Neural cell (in vitro differentiated cells): ENCODE measurements around the gene CPVL. TPM values are rescaled to one million over a fixed set of nuclear protein-coding genes. Genes with fewer than 3 reads are reported as not detected.

ENCODE experiments used
- H2AFZ ChIP-seq: fragments of 200-600, 300-800 bp; sonication (generic), shearing (Covaris generic); 2 replicates; pipeline ENCODE4 v1.6.0; 2014; ENCODE audit warnings: low read depth, mild to moderate bottlenecking, antibody characterized with exemption, low read length, moderate library complexity
- H3F3A ChIP-seq: fragments of 200-600 bp; shearing (Covaris generic); 2 replicates; pipeline ENCODE4 v1.6.1; 2016; ENCODE audit warnings: mild to moderate bottlenecking, moderate library complexity, mixed read lengths, antibody characterized with exemption, low read length; ENCODE audit not compliant: insufficient read depth, poor library complexity, severe bottlenecking
- H3K27ac ChIP-seq: fragments of 200-600, 300-800 bp; sonication (generic), shearing (Covaris generic); 2 replicates; pipeline ENCODE4 v1.5.1; 2014; ENCODE audit warnings: mild to moderate bottlenecking, low read length, moderate library complexity
- H3K27me3 ChIP-seq: fragments of 300-800, 200-600 bp; sonication (generic), shearing (Covaris generic); 2 replicates; pipeline ENCODE4 v1.6.0; 2014; ENCODE audit warnings: mild to moderate bottlenecking, low read depth, low read length, moderate library complexity; ENCODE audit not compliant: insufficient read depth
- H3K36me3 ChIP-seq: fragments of 300-800, 200-600 bp; sonication (generic), shearing (Covaris generic); 2 replicates; pipeline ENCODE4 v1.5.1; 2014; ENCODE audit warnings: mild to moderate bottlenecking, antibody characterized with exemption, low read length, moderate library complexity; ENCODE audit not compliant: insufficient read depth
- H3K4me2 ChIP-seq: fragments of 300-800, 200-600 bp; sonication (generic), shearing (Covaris generic); 2 replicates; pipeline ENCODE4 v1.6.0; 2014; ENCODE audit warnings: mild to moderate bottlenecking, low read length
- H3K4me3 ChIP-seq: fragments of 300-800, 200-600 bp; sonication (generic), shearing (Covaris generic); 2 replicates; pipeline ENCODE4 v1.5.1; 2014; ENCODE audit warnings: mild to moderate bottlenecking, low read length, moderate library complexity
- H3K79me2 ChIP-seq: fragments of 200-600 bp; shearing (Covaris generic); replicated peaks from 2 replicates; pipeline ENCODE4 v1.6.0; 2014; ENCODE audit warnings: mild to moderate bottlenecking, low read length, moderate library complexity; ENCODE audit not compliant: insufficient read depth
- H3K9ac ChIP-seq: fragments of 300-800, 200-600 bp; sonication (generic), shearing (Covaris generic); 2 replicates; pipeline ENCODE4 v1.6.1; 2016; ENCODE audit warnings: mild to moderate bottlenecking, low read length, mixed read lengths
- H3K9me2 ChIP-seq: fragments of 200-600 bp; shearing (Covaris generic); 2 replicates; pipeline ENCODE4 v1.6.1; 2016; ENCODE audit warnings: mild to moderate bottlenecking, low read length, mixed read lengths; ENCODE audit not compliant: insufficient read depth
- H3K9me3 ChIP-seq: fragments of 200-600, 300-800 bp; sonication (generic), shearing (Covaris generic); 2 replicates; pipeline ENCODE4 v1.6.1; 2016; ENCODE audit warnings: mild to moderate bottlenecking, mixed run types, low read length, moderate library complexity, mixed read lengths
- H4K20me1 ChIP-seq: fragments of 200-600 bp; shearing (Covaris generic); 2 replicates; pipeline ENCODE4 v1.6.1; 2016; ENCODE audit warnings: mild to moderate bottlenecking, mixed run types; ENCODE audit not compliant: insufficient read depth
- EP300 ChIP-seq: fragments of 450-650 bp; conservative IDR thresholded peaks from 2 replicates; pipeline ENCODE4 v1.6.1; 2014; ENCODE audit warnings: antibody characterized with exemption, mild to moderate bottlenecking, moderate library complexity; ENCODE audit not compliant: poor library complexity, severe bottlenecking
- EZH2 ChIP-seq: fragments of 200-600, 300-800 bp; shearing (Covaris generic), sonication (generic); IDR thresholded peaks from 2 replicates; pipeline ENCODE4 v1.6.1; 2014; ENCODE audit warnings: antibody characterized with exemption, low read length, borderline replicate concordance, mild to moderate bottlenecking; ENCODE audit not compliant: insufficient read depth, poor library complexity, severe bottlenecking
- MXI1 ChIP-seq: fragments of 450-650 bp; conservative IDR thresholded peaks from 2 replicates; pipeline ENCODE4 v1.6.1; 2014; ENCODE audit warnings: antibody characterized with exemption, mild to moderate bottlenecking; ENCODE audit not compliant: poor library complexity, severe bottlenecking
- POLR2AphosphoS5 ChIP-seq: IDR thresholded peaks from 2 replicates; pipeline ENCODE4 v1.6.1; 2012
- RAD21 ChIP-seq: fragments of 450-650 bp; conservative IDR thresholded peaks from 2 replicates; pipeline ENCODE4 v1.6.1; 2014; ENCODE audit warnings: antibody characterized with exemption, mild to moderate bottlenecking, moderate library complexity
- SMC3 ChIP-seq: fragments of 450-650 bp; conservative IDR thresholded peaks from 2 replicates; pipeline ENCODE4 v1.6.1; 2014; ENCODE audit warnings: antibody characterized with exemption, mild to moderate bottlenecking, moderate library complexity; ENCODE audit not compliant: poor library complexity
- TAF1 ChIP-seq: IDR thresholded peaks from 2 replicates; pipeline ENCODE4 v1.6.1; 2012; ENCODE audit warnings: low read depth
- polyA plus RNA-seq: library from polyadenylated mRNA; depleted of rRNA; stranded (reverse); fragments of >200 nt; gene quantifications from 2 replicates; pipeline ENCODE4 v1.2.3, GENCODE V29; 2014
- TF ChIP-seq, protein P1 (sequence below): IDR thresholded peaks from 2 replicates; pipeline ENCODE4 v1.6.1; 2012; ENCODE audit warnings: borderline replicate concordance
- TF ChIP-seq, protein P2 (sequence below): fragments of 450-650 bp; IDR thresholded peaks from 2 replicates; pipeline ENCODE4 v1.5.1; 2014; ENCODE audit warnings: antibody characterized with exemption, mild to moderate bottlenecking, moderate library complexity; ENCODE audit not compliant: poor library complexity, severe bottlenecking

Gene CPVL
- polyA plus RNA-seq, 1 donor from 2014 or later: 13.0 TPM

DNA sequence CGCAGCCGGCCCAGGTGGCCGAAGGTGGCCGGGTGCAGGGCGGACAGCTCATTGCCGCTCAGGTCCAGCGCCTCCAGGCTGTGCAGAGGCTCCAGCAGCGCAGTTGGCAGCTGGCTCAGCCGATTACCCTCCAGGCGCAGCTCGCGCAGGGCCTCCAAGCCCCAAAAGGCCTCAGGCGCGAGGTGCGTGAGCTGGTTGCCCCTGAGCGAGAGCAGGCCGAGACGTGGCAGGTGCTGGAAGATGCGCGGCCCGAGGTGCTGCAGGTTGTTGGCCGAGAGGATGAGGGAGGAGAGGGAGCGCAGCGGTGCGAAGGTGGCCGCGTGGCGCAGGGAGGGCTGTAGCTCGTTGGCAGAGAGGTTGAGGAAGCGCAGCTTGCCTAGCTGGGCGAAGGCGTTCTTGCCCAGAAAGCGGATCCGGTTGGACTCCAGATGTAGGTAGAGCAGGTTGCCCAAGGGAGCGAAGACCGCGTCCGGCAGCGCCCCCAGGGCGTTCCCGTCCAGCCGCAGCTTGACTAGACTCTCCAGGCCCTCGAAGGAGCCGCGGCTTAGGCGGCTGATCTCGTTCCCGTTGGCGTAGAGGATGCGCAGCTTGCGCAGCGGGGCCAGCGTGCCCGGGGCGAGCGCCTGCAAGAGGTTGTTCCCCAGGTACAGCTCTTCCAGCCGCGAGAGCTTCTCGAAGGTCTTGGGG lies 189.1 kb downstream of the CPVL start:
- Histone ChIP-seq H3K9me2 (no peaks in the 10 kb centered on the region), H3F3A (no peaks in the 10 kb centered on the region), H3K4me2 (no peak overlapping the region), H3K9ac (peak overlapping the region; percentile 46), H3K4me3 (peak overlapping the region; percentile 68), H3K27ac (no peak overlapping the region), H4K20me1 (no peaks in the 10 kb centered on the region), H2AFZ (no peak overlapping the region), H3K9me3 (no peaks in the 10 kb centered on the region), H3K36me3 (no peaks in the 10 kb centered on the region), H3K27me3 (peaks cover 54% of the 10 kb centered on the region), H3K79me2 (no peaks in the 10 kb centered on the region)
- TF ChIP-seq EZH2 (no peak), EP300 (no peak), MXI1 (no peak), POLR2AphosphoS5 (no peak), SMC3 (no peak), TAF1 (no peak), RAD21 (no peak)
- TF ChIP-seq, protein P1, sequence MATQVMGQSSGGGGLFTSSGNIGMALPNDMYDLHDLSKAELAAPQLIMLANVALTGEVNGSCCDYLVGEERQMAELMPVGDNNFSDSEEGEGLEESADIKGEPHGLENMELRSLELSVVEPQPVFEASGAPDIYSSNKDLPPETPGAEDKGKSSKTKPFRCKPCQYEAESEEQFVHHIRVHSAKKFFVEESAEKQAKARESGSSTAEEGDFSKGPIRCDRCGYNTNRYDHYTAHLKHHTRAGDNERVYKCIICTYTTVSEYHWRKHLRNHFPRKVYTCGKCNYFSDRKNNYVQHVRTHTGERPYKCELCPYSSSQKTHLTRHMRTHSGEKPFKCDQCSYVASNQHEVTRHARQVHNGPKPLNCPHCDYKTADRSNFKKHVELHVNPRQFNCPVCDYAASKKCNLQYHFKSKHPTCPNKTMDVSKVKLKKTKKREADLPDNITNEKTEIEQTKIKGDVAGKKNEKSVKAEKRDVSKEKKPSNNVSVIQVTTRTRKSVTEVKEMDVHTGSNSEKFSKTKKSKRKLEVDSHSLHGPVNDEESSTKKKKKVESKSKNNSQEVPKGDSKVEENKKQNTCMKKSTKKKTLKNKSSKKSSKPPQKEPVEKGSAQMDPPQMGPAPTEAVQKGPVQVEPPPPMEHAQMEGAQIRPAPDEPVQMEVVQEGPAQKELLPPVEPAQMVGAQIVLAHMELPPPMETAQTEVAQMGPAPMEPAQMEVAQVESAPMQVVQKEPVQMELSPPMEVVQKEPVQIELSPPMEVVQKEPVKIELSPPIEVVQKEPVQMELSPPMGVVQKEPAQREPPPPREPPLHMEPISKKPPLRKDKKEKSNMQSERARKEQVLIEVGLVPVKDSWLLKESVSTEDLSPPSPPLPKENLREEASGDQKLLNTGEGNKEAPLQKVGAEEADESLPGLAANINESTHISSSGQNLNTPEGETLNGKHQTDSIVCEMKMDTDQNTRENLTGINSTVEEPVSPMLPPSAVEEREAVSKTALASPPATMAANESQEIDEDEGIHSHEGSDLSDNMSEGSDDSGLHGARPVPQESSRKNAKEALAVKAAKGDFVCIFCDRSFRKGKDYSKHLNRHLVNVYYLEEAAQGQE: no peak
- TF ChIP-seq, protein P2, sequence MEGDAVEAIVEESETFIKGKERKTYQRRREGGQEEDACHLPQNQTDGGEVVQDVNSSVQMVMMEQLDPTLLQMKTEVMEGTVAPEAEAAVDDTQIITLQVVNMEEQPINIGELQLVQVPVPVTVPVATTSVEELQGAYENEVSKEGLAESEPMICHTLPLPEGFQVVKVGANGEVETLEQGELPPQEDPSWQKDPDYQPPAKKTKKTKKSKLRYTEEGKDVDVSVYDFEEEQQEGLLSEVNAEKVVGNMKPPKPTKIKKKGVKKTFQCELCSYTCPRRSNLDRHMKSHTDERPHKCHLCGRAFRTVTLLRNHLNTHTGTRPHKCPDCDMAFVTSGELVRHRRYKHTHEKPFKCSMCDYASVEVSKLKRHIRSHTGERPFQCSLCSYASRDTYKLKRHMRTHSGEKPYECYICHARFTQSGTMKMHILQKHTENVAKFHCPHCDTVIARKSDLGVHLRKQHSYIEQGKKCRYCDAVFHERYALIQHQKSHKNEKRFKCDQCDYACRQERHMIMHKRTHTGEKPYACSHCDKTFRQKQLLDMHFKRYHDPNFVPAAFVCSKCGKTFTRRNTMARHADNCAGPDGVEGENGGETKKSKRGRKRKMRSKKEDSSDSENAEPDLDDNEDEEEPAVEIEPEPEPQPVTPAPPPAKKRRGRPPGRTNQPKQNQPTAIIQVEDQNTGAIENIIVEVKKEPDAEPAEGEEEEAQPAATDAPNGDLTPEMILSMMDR: no peak

DNA sequence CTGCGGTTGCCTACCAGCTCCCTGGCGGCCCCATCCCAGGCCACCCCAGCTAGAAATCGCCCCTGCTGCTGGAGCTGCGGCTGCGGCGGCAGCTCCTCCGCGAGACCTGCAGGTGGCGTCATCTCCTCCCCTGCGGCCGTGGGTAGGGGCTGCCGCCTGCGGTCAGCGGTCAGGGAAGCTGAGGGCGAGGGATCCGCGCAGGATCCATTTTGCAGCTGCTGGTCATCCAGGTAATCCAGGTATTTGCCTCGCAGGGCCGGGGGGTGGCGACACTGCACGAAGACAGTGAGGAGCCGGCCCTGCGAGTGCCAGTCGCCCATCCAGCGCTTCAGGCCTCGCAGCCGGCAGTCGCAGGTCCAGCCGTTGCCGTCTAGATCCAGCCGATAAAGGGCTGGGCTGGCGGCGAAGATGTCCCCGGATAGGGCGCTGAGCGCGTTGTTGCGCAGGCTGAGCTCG lies 189.7 kb downstream of the CPVL start:
- Histone ChIP-seq H3K9me3 (no peaks in the 10 kb centered on the region), H3K4me2 (no peak overlapping the region), H3K27me3 (peaks cover 54% of the 10 kb centered on the region), H3K36me3 (no peaks in the 10 kb centered on the region), H3K9ac (peak overlapping the region; percentile 46), H3F3A (no peaks in the 10 kb centered on the region), H3K27ac (no peak overlapping the region), H3K4me3 (peak overlapping the region; percentile 68), H4K20me1 (no peaks in the 10 kb centered on the region), H3K9me2 (no peaks in the 10 kb centered on the region), H2AFZ (no peak overlapping the region), H3K79me2 (no peaks in the 10 kb centered on the region)
- TF ChIP-seq EZH2: no peak
- peak; percentile 62 for TF ChIP-seq RAD21
- no peak for TF ChIP-seq TAF1
- TF ChIP-seq, protein P1: no peak
- TF ChIP-seq, protein P2: peak; percentile 73
- no peak for TF ChIP-seq MXI1
- TF ChIP-seq SMC3: peak; percentile 74
- no peak for TF ChIP-seq EP300
- TF ChIP-seq POLR2AphosphoS5: no peak
